ENCODE measurements around the gene SQSTM1.

SQSTM1 gene

GRCh38 chr5:179795863-179796833 lies 24.6 kb upstream of the SQSTM1 start:
- peak; percentile 88 for DNase-seq (ENCODE audit: extremely low read depth, insufficient read length)
- peaks cover 15% of the 10 kb centered on the region for H3K36me3 ChIP-seq (ENCODE audit: control insufficient read depth, insufficient read depth, low read length)
- TF ChIP-seq CTCF (IDR thresholded peaks at IDR 0.05; ENCODE audit: insufficient read depth, low read length, poor library complexity, severe bottlenecking) = peak; percentile 22
- peak overlapping the region; percentile 72 for H3K4me3 ChIP-seq (replicated peaks; ENCODE audit: low read depth, low read length)
- H3K27me3 ChIP-seq (replicated peaks; ENCODE audit: control insufficient read depth, insufficient read depth, low read length) = no peaks in the 10 kb centered on the region

GRCh38 chr5:179796877-179797608 lies 23.7 kb upstream of the SQSTM1 start:
- Histone ChIP-seq H3K36me3 (ENCODE audit: control insufficient read depth, insufficient read depth, low read length) (peaks cover 15% of the 10 kb centered on the region), H3K27me3 (replicated peaks; ENCODE audit: control insufficient read depth, insufficient read depth, low read length) (no peaks in the 10 kb centered on the region), H3K4me3 (replicated peaks; ENCODE audit: low read depth, low read length) (peak overlapping the region; percentile 72)
- no peak for DNase-seq (ENCODE audit: extremely low read depth, insufficient read length)
- no peak for TF ChIP-seq CTCF (IDR thresholded peaks at IDR 0.05; ENCODE audit: insufficient read depth, low read length, poor library complexity, severe bottlenecking)

- Histone ChIP-seq H3K27me3 (replicated peaks; ENCODE audit: control insufficient read depth, insufficient read depth, low read length) (no peaks in the 10 kb centered on the region), H3K36me3 (ENCODE audit: control insufficient read depth, insufficient read depth, low read length) (peaks cover 15% of the 10 kb centered on the region), H3K4me3 (replicated peaks; ENCODE audit: low read depth, low read length) (no peak overlapping the region)
- no peak for TF ChIP-seq CTCF (IDR thresholded peaks at IDR 0.05; ENCODE audit: insufficient read depth, low read length, poor library complexity, severe bottlenecking)
- no peak for DNase-seq (ENCODE audit: extremely low read depth, insufficient read length)
Measured at GRCh38 chr5:179797741-179798140, 23.0 kb upstream of the SQSTM1 start.

- no peak overlapping the region for H3K4me3 ChIP-seq (replicated peaks; ENCODE audit: low read depth, low read length)
- no peak for TF ChIP-seq CTCF (IDR thresholded peaks at IDR 0.05; ENCODE audit: insufficient read depth, low read length, poor library complexity, severe bottlenecking)
- no peak for DNase-seq (ENCODE audit: extremely low read depth, insufficient read length)
- no peaks in the 10 kb centered on the region for H3K27me3 ChIP-seq (replicated peaks; ENCODE audit: control insufficient read depth, insufficient read depth, low read length)
- H3K36me3 ChIP-seq (ENCODE audit: control insufficient read depth, insufficient read depth, low read length) = peaks cover 15% of the 10 kb centered on the region
Measured at GRCh38 chr5:179798144-179798770, 22.4 kb upstream of the SQSTM1 start.

- no peak for DNase-seq (ENCODE audit: extremely low read depth, insufficient read length)
- peaks cover 15% of the 10 kb centered on the region for H3K36me3 ChIP-seq (ENCODE audit: control insufficient read depth, insufficient read depth, low read length)
- H3K4me3 ChIP-seq (replicated peaks; ENCODE audit: low read depth, low read length) = no peak overlapping the region
- H3K27me3 ChIP-seq (replicated peaks; ENCODE audit: control insufficient read depth, insufficient read depth, low read length) = no peaks in the 10 kb centered on the region
- no peak for TF ChIP-seq CTCF (IDR thresholded peaks at IDR 0.05; ENCODE audit: insufficient read depth, low read length, poor library complexity, severe bottlenecking)
Measured at GRCh38 chr5:179798771-179799643, 21.7 kb upstream of the SQSTM1 start.
